ENCODE measurements around the gene LGALS9C.
"Not testable (repeated sequence)": the region's sequence is repeated elsewhere in the genome, so short reads cannot be mapped to it uniquely, and the experiment has no call there.

DNA sequence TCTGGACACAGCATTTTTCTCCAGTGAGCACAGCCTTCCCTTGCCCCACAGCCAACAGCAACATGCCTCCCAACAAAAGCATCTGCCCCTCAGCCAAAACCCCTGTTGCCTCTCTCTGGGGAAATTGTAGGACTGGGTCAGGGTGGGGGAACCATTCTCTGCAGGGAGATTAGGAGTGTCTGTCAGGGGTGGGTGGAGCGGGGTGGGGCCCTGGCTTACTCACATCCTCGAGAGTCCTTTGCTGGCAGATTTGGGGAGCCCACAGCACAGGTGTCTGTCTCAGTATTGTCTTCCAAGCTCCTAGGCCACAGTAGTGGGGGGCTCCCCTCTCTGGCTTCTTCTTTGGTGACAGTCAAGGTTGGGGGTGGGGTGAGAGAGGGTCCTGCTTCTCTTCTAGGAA is 28.3 kb upstream of the LGALS9C start:
- TF ChIP-seq, protein P1, sequence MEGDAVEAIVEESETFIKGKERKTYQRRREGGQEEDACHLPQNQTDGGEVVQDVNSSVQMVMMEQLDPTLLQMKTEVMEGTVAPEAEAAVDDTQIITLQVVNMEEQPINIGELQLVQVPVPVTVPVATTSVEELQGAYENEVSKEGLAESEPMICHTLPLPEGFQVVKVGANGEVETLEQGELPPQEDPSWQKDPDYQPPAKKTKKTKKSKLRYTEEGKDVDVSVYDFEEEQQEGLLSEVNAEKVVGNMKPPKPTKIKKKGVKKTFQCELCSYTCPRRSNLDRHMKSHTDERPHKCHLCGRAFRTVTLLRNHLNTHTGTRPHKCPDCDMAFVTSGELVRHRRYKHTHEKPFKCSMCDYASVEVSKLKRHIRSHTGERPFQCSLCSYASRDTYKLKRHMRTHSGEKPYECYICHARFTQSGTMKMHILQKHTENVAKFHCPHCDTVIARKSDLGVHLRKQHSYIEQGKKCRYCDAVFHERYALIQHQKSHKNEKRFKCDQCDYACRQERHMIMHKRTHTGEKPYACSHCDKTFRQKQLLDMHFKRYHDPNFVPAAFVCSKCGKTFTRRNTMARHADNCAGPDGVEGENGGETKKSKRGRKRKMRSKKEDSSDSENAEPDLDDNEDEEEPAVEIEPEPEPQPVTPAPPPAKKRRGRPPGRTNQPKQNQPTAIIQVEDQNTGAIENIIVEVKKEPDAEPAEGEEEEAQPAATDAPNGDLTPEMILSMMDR (IDR thresholded peaks at IDR 0.05), result not testable (repeated sequence)
- not testable (repeated sequence) for TF ChIP-seq POLR2A (IDR thresholded peaks at IDR 0.05)

Data from stomach (tissue), 4 donors.